Mammary epithelial cell (primary cell): Measurements from ENCODE around the gene KRTAP4-1.

Experiments used
- EZH2 ChIP-seq: IDR thresholded peaks from 2 replicates; pipeline ENCODE4 v1.6.1; 2012; ENCODE audit warnings: low read length, inconsistent platforms, borderline replicate concordance
- TF ChIP-seq, protein P1 (sequence below), 2 donors: IDR thresholded peaks in 1 of 2; conservative IDR thresholded peaks in 1 of 2; 2 replicates each; pipeline ENCODE4 v1.5.1; 2011 to 2012; ENCODE audit warnings: inconsistent platforms in 2 of 2, low read length in 2 of 2, mild to moderate bottlenecking in 2 of 2, control low read depth in 1 of 2, low read depth in 1 of 2; ENCODE audit not compliant: insufficient read depth in 1 of 2; ENCODE audit errors: extremely low read depth in 1 of 2

DNA sequence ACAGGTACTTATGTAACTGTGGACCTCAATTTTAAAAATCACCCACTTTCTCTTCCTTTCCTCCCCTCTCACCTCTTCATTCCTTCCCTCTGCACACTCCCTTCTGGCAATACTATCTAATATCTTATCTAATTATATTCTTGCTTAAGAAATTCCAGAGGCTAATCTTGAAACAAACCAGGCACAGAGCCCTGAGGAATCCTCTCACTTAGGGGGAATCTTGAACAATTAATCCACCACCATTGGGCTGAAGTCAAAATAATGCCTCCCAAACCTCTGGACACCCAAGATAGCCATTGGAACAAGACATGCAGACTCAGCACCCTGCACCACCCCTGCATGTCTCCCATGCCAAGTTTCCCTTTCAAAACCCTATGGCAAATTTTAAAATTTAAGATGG is 43.4 kb downstream of the KRTAP4-1 start:
- TF ChIP-seq, protein P1, sequence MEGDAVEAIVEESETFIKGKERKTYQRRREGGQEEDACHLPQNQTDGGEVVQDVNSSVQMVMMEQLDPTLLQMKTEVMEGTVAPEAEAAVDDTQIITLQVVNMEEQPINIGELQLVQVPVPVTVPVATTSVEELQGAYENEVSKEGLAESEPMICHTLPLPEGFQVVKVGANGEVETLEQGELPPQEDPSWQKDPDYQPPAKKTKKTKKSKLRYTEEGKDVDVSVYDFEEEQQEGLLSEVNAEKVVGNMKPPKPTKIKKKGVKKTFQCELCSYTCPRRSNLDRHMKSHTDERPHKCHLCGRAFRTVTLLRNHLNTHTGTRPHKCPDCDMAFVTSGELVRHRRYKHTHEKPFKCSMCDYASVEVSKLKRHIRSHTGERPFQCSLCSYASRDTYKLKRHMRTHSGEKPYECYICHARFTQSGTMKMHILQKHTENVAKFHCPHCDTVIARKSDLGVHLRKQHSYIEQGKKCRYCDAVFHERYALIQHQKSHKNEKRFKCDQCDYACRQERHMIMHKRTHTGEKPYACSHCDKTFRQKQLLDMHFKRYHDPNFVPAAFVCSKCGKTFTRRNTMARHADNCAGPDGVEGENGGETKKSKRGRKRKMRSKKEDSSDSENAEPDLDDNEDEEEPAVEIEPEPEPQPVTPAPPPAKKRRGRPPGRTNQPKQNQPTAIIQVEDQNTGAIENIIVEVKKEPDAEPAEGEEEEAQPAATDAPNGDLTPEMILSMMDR (conservative IDR thresholded peaks at IDR 0.05 in 1 of 2, IDR thresholded peaks at IDR 0.05 in 1 of 2; ENCODE audit: extremely low read depth in 1 of 2, insufficient read depth in 1 of 2, low read depth in 1 of 2, low read length in 2 of 2): no peak
- no peak for TF ChIP-seq EZH2
